ENCODE measurements around the gene LRRC37A.
"Not testable (repeated sequence)": the region's sequence is repeated elsewhere in the genome, so short reads cannot be mapped to it uniquely, and the experiment has no call there.

LRRC37A gene

GRCh38 chr17:46294831-46295230 lies at the start of gene LRRC37A:
Gene LRRC37A, plus strand, starts transcription at chr17:46295131. Its CDS starts 3 bp downstream, at chr17:46295134.
- DNase-seq (ENCODE audit: low read depth); H3K4me3 ChIP-seq (ENCODE audit: low read depth, low read length); in situ Hi-C loops (cut with HindIII; ENCODE audit: low sequenced_read_pairs): not testable (repeated sequence)

- H3K4me3 ChIP-seq (ENCODE audit: low read depth, low read length); in situ Hi-C loops (cut with HindIII; ENCODE audit: low sequenced_read_pairs); DNase-seq (ENCODE audit: low read depth): not testable (repeated sequence)
Observed at GRCh38 chr17:46249153-46249552, 45.8 kb upstream of the LRRC37A start.

GRCh38 chr17:46252804-46253203 lies 42.1 kb upstream of the LRRC37A start:
- H3K4me3 ChIP-seq (ENCODE audit: low read depth, low read length); DNase-seq (ENCODE audit: low read depth); in situ Hi-C loops (cut with HindIII; ENCODE audit: low sequenced_read_pairs): not testable (repeated sequence)

GRCh38 chr17:46253722-46254121 lies 41.2 kb upstream of the LRRC37A start:
- in situ Hi-C loops (cut with HindIII; ENCODE audit: low sequenced_read_pairs); DNase-seq (ENCODE audit: low read depth); H3K4me3 ChIP-seq (ENCODE audit: low read depth, low read length): not testable (repeated sequence)
- TF ChIP-seq CTCF (IDR thresholded peaks at IDR 0.05; ENCODE audit: low read depth, low read length, missing control alignments) = peak; percentile 40

GRCh38 chr17:46254215-46254614 lies 40.7 kb upstream of the LRRC37A start:
- DNase-seq (ENCODE audit: low read depth); H3K4me3 ChIP-seq (ENCODE audit: low read depth, low read length); in situ Hi-C loops (cut with HindIII; ENCODE audit: low sequenced_read_pairs): not testable (repeated sequence)

GRCh38 chr17:46256369-46256768 lies 38.6 kb upstream of the LRRC37A start:
- DNase-seq (ENCODE audit: low read depth); in situ Hi-C loops (cut with HindIII; ENCODE audit: low sequenced_read_pairs); H3K4me3 ChIP-seq (ENCODE audit: low read depth, low read length): not testable (repeated sequence)

GRCh38 chr17:46259845-46260661 lies 34.9 kb upstream of the LRRC37A start:
- in situ Hi-C loops (cut with HindIII; ENCODE audit: low sequenced_read_pairs); DNase-seq (ENCODE audit: low read depth): not testable (repeated sequence)
- H3K4me3 ChIP-seq (ENCODE audit: low read depth, low read length) = peak overlapping the region; percentile 16

- H3K4me3 ChIP-seq (ENCODE audit: low read depth, low read length) = no peak overlapping the region
- DNase-seq (ENCODE audit: low read depth) = no peak
- in situ Hi-C loops (cut with HindIII; ENCODE audit: low sequenced_read_pairs) = no loop called here
- TF ChIP-seq CTCF (IDR thresholded peaks at IDR 0.05; ENCODE audit: low read depth, low read length, missing control alignments) = no peak
Observed at GRCh38 chr17:46262271-46262670, 32.7 kb upstream of the LRRC37A start.

GRCh38 chr17:46264456-46265198 lies 30.3 kb upstream of the LRRC37A start:
- DNase-seq (ENCODE audit: low read depth) = peak; percentile 65
- in situ Hi-C loops (cut with HindIII; ENCODE audit: low sequenced_read_pairs) = no loop called here
- no peak overlapping the region for H3K4me3 ChIP-seq (ENCODE audit: low read depth, low read length)
- TF ChIP-seq CTCF (IDR thresholded peaks at IDR 0.05; ENCODE audit: low read depth, low read length, missing control alignments) = no peak

- H3K4me3 ChIP-seq (ENCODE audit: low read depth, low read length) = peak overlapping the region; percentile 53
- in situ Hi-C loops (cut with HindIII; ENCODE audit: low sequenced_read_pairs); DNase-seq (ENCODE audit: low read depth): not testable (repeated sequence)
Observed at GRCh38 chr17:46266063-46266655, 28.8 kb upstream of the LRRC37A start.

Measured in astrocyte of the cerebellum (primary cell).